OCI-LY3 (cell line): ENCODE data around the gene NPHP3.

ENCODE experiments used
- CTCF ChIP-seq: fragments of 200-600, 300-600 bp; sonication (generic); IDR thresholded peaks from 2 replicates; pipeline ENCODE4 v1.5.1; 2014; ENCODE audit warnings: antibody characterized with exemption, low read length, low read depth
- EZH2phosphoT487 ChIP-seq: fragments of 200-600 bp; shearing (Covaris generic); IDR thresholded peaks from 2 replicates; pipeline ENCODE4 v1.6.1; 2018; ENCODE audit warnings: antibody characterized with exemption, mixed run types, low read depth

- TF ChIP-seq CTCF (peak; percentile 67), EZH2phosphoT487 (no peak)
Measured at GRCh38 chr3:132641837-132642538, 80.2 kb downstream of the NPHP3 start.
